GM18505 (cell line): ENCODE measurements around the gene AASDHPPT.

Experiments used
- ATAC-seq: cut with Tn5 transposase; IDR thresholded peaks from one replicate; pipeline ENCODE4 v1.9.1; 2021; ENCODE audit not compliant: unreplicated experiment
- POLR2A ChIP-seq: IDR thresholded peaks from 4 replicates; pipeline ENCODE4 v1.6.1; 2011; ENCODE audit warnings: borderline replicate concordance; ENCODE audit not compliant: insufficient read depth, insufficient read length; ENCODE audit errors: extremely low read depth

The AASDHPPT gene

DNA sequence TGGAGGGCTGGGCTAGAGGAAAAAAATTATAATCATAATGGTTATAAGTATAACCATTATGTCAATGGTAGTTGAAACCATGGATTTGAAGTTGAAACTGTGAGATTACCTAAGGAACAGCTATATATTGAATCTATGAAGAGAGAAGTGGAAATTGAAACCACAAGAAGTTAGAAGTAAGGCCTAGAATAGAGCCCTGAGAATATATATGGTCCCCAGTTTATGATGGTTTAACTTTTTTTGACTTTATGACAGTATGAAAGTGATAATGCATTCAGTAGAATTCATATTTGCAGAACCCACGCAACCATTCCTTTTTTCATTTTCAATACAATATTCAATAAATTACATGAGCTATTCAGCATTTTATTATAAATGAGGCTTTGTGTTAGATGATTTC lies 15.0 kb downstream of the AASDHPPT start:
- TF ChIP-seq POLR2A = no peak
- ATAC-seq = no peak

GRCh38 chr11:106098893-106099553 lies 21.6 kb downstream of the AASDHPPT start:
- TF ChIP-seq POLR2A = no peak
- no peak for ATAC-seq

DNA sequence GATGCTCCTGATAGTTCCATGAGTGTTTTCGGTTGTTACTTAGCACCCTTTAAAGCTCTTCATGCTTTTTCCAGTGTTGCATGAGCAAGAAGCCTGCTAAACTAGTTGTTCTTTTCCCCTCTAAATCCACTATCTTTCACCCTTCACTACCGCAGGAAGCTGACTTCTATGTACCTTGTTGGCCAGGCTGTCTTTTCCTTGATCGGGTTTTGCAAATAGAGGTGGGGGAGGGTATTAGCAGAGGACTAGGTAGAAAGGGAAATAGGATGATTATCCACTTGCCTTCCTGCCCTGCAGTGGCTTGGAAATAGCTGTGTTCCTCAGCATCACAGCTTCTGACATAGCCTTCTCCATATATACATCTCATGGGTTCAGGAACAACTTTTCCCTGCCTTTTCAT lies 23.9 kb downstream of the AASDHPPT start:
- no peak for TF ChIP-seq POLR2A
- ATAC-seq = no peak

DNA sequence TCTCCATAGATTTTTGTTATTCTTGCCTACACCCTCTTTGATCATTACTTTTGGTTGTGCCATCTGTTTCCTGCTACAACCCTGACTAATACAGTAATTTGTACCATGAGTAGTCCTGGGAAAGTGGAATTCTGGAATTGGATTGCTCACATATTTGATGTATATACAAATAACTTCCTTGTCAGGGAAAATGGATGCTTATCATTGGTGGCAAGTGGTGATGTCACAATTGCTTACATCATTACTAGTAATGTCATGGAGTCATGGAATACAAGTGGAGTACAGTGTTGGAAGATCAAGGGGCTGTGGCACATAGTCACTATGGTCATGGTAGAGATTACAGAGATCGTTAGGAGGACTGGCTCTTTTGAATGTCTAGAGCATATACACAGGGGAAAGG lies 24.4 kb downstream of the AASDHPPT start:
- no peak for ATAC-seq
- no peak for TF ChIP-seq POLR2A

GRCh38 chr11:106105986-106106385 lies 28.5 kb downstream of the AASDHPPT start:
- no peak for ATAC-seq
- no peak for TF ChIP-seq POLR2A

- ATAC-seq = no peak
- TF ChIP-seq POLR2A = no peak
Measured at GRCh38 chr11:106121570-106122320, 44.3 kb downstream of the AASDHPPT start.

- ATAC-seq = no peak
- TF ChIP-seq POLR2A = no peak
Measured at GRCh38 chr11:106127604-106128003, 50.1 kb downstream of the AASDHPPT start.

GRCh38 chr11:106128740-106129139 lies 51.3 kb downstream of the AASDHPPT start:
- no peak for ATAC-seq
- TF ChIP-seq POLR2A = no peak

- no peak for TF ChIP-seq POLR2A
- no peak for ATAC-seq
Measured at GRCh38 chr11:106131998-106132397, 54.5 kb downstream of the AASDHPPT start.

GRCh38 chr11:106132582-106133354 lies 55.3 kb downstream of the AASDHPPT start:
- no peak for TF ChIP-seq POLR2A
- ATAC-seq = no peak

DNA sequence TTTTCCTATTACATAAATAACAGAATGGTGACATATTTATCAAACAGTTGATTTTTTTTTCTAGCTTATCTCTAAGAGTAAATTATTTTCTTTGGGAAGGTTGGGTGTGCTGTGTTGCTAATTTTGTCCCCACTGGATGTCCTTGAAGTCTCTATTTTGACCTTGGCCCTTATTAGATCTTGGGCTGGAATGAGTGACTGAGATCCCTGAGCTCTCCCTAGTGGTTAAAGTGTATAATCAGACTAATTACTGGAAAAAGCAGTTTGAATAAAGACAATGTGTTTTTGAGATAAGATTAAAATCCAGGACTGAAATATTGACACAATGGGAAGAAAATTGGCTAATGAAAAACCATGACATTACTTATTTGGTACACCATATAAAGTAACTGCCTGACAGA lies 56.1 kb downstream of the AASDHPPT start:
- ATAC-seq = peak; percentile 56
- TF ChIP-seq POLR2A = no peak

DNA sequence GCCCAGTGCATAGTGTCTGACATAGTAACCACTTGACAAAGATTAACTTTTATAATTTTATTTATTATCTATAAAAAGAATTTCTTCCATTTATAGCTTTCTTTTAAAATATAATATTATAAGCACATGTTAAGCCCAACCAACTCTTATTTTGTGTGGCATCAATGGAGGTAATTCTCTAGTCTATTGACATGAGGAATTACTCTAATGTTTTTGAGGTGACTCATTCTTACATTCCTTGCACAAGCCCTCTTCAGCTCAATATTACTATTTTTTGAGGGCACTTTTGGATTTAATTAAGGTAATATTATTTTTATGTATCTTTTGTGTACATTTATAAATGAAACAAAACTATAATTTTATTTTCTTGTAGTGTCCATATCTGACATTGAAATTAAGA lies 59.6 kb downstream of the AASDHPPT start:
- no peak for ATAC-seq
- no peak for TF ChIP-seq POLR2A

DNA sequence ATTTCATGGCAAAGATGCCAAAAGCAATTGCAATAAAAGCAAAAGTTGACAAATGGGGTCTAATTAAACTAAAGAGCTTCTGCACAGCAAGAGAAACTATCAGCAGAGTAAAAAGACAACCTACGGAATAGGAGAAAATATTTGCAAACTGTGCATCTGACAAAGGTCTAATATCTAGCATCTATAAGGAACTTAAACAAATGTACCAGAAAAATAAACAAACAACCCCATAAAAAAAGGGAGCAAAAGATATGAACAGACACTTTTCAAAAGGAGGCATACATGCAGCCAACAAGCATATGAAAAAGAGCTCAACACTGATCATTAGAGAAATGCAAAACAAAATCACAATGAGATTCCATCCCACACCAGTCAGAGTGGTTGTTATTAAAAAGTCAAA lies 60.3 kb downstream of the AASDHPPT start:
- no peak for ATAC-seq

More for the DNA sequence above, 60.3 kb downstream of the AASDHPPT start:
- TF ChIP-seq POLR2A = no peak
